BLaER1 treated with 17β-estradiol and CSF1 and Interleukin-3, amounts not matched to agents 10 nM and 100 nM (cell line): ENCODE data around the gene S100A4.
A peak's percentile ranks its signal among the peaks of the same experiment; 100 is the strongest.

Experiments used
- H3K27ac ChIP-seq, 11 experiments: shearing (Covaris generic); formaldehyde crosslinking; 2 replicates each; pipeline ENCODE4 v1.8.1; 2022
- H3K27me3 ChIP-seq, 11 experiments: shearing (Covaris generic); formaldehyde crosslinking; 2 replicates each; pipeline ENCODE4 v1.8.1; 2022
- H3K36me3 ChIP-seq, 11 experiments: shearing (Covaris generic); formaldehyde crosslinking; 2 replicates each; pipeline ENCODE4 v1.8.1; 2022
- H3K4me1 ChIP-seq, 10 experiments: shearing (Covaris generic); formaldehyde crosslinking; 2 replicates each; pipeline ENCODE4 v1.8.1; 2022
- H3K4me2 ChIP-seq, 11 experiments: shearing (Covaris generic); formaldehyde crosslinking; 2 replicates each; pipeline ENCODE4 v1.8.1; 2022
- H3K4me3 ChIP-seq, 10 experiments: shearing (Covaris generic); formaldehyde crosslinking; 2 replicates each; pipeline ENCODE4 v1.8.1; 2022
- H3K9ac ChIP-seq, 11 experiments: shearing (Covaris generic); formaldehyde crosslinking; 2 replicates each; pipeline ENCODE4 v1.8.1; 2022
- H3K9me3 ChIP-seq, 11 experiments: shearing (Covaris generic); formaldehyde crosslinking; replicated peaks in 1 of 11; 2 replicates each; pipeline ENCODE4 v1.8.1; 2022
- H4K20me1 ChIP-seq, 11 experiments: shearing (Covaris generic); formaldehyde crosslinking; 2 replicates each; pipeline ENCODE4 v1.8.1; 2022
- Cebpa-rat ChIP-seq, 11 experiments: shearing (Covaris generic); IDR thresholded peaks; 2 replicates each; pipeline ENCODE4 v1.8.1; 2022

The S100A4 gene

DNA sequence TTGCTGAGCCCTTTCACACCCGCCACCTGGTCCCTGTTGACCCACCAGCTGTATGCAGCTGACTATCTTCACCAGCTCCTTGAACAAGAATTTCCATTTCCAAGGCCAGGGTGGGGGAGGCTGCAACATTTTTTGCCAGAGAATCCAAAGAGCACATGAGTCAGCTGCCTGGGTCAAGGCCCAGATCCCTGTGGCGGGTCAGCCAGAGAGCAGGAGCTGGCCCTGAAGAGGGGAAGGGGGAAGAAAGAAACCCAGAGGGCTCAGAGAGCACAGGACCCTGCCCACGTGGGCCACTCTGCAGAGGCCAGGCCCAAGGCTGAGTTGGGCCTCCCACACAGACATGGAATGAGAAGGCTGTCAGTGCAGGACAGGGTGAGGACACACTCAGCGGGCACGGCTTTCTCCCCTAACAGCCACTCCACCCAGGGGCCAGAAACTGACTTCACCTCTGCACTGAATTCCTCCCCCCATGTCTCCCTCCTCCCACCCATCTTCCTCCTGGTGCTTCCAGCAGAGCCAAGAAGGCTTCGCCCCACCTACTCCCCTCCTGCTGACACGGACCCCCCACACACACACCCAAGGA, 38.7 kb downstream of the S100A4 start:
- Histone ChIP-seq H3K4me3 (no peak overlapping the region), H3K4me2 (peak overlapping the region in 2 of 11 experiments; percentile 15 to 26; a peak in 4 of 22 replicates), H3K9ac (0 out of 22 replicates have a peak overlapping the region, but pooled peaks of 2 of the 11 experiments have one; percentile 2 to 4)

DNA sequence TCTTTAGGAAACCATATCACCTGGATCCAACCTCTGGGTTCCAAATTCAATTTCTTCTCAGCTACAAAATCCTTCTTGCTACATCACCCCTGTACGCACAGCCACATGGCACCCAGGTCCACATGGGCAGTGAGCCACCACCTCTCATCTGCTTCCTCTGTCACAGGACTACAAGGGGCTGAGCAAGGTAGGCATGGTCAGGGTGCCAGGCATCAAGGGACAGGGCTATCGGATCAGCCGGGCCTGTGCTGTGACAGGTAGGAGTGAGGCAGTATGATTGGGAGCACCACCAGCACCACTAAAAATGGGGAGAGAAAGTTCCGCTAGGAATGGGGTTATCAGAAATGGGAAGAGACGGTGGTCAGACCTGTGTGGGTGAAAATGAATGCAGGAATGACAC, 39.2 kb downstream of the S100A4 start:
- Histone ChIP-seq H3K4me1 (peaks cover 11 to 33% (median 16%) of the 10 kb centered on the region in 10 experiments; a peak in 19 of 20 replicates), H3K4me2 (peak overlapping the region in 2 of 11 experiments; percentile 15 to 26; a peak in 3 of 22 replicates), H3K9ac (no peak overlapping the region), H3K36me3 (no peaks in the 10 kb centered on the region), H4K20me1 (no peaks in the 10 kb centered on the region), H3K4me3 (no peak overlapping the region), H3K9me3 (no peaks in the 10 kb centered on the region), H3K27me3 (no peaks in the 10 kb centered on the region), H3K27ac (no peak overlapping the region)
- TF ChIP-seq Cebpa-rat (IDR thresholded peaks at IDR 0.05), result no peak

More for the DNA sequence above, 38.7 kb downstream of the S100A4 start:
- H3K27ac ChIP-seq, result 0 out of 22 replicates have a peak overlapping the region, but pooled peaks of 1 of the 11 experiments have one; percentile 2
- H3K4me1 ChIP-seq, result peaks cover 11 to 38% (median 20%) of the 10 kb centered on the region in 10 experiments; a peak in 19 of 20 replicates
- no peaks in the 10 kb centered on the region for H4K20me1 ChIP-seq
- TF ChIP-seq Cebpa-rat (IDR thresholded peaks at IDR 0.05), result no peak
- no peaks in the 10 kb centered on the region for H3K36me3 ChIP-seq
- no peaks in the 10 kb centered on the region for H3K27me3 ChIP-seq
- H3K9me3 ChIP-seq, result no peaks in the 10 kb centered on the region

DNA sequence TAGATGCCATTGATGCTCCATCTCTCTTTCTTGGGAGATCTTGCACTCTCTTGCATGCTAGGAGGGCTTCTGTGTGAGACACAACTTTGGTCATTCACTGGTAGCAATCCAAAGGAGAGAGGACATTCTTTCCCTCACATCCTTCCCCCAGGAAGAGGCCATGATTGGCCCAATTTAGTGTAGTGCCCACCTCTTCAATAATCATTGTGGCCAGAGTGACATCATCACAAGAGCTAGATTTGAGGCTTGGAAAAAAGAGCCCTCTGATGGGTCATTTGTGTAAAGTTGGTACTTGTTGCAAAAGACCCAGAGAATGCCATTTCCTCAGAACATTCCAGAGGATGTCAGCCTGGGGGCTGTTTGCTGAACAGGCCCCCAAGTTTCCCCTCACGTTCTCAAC, 40.0 kb downstream of the S100A4 start:
- H4K20me1 ChIP-seq, result no peaks in the 10 kb centered on the region
- no peak overlapping the region for H3K27ac ChIP-seq
- TF ChIP-seq Cebpa-rat (IDR thresholded peaks at IDR 0.05), result no peak

DNA sequence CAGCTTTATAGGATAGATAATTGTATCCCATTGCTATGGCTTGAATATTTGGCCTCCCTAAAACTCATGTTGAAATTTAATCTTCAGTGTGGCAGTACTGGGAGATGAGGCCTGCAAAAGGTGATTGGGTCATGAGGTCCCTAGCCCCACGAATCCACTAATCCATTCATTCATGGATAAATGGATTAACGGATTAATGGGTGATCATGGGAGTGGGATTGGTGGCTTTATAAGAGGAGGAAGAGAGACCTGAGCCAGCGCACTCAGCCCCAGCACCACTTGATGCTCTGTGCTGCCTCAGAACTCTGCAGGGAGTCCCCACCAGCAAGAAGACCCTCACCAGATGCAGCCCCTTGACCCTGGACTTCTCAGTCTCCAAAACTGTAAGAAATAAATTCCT, 41.8 kb downstream of the S100A4 start:
- H3K27ac ChIP-seq, result no peak overlapping the region
- H3K4me2 ChIP-seq, result no peak overlapping the region

More for the DNA sequence above, 40.0 kb downstream of the S100A4 start:
- Histone ChIP-seq H3K4me2 (no peak overlapping the region), H3K4me3 (no peak overlapping the region), H3K4me1 (peaks cover 7 to 24% (median 9%) of the 10 kb centered on the region in 10 experiments; a peak in 19 of 20 replicates), H3K9ac (no peak overlapping the region), H3K36me3 (no peaks in the 10 kb centered on the region), H3K27me3 (no peaks in the 10 kb centered on the region), H3K9me3 (no peaks in the 10 kb centered on the region)

DNA sequence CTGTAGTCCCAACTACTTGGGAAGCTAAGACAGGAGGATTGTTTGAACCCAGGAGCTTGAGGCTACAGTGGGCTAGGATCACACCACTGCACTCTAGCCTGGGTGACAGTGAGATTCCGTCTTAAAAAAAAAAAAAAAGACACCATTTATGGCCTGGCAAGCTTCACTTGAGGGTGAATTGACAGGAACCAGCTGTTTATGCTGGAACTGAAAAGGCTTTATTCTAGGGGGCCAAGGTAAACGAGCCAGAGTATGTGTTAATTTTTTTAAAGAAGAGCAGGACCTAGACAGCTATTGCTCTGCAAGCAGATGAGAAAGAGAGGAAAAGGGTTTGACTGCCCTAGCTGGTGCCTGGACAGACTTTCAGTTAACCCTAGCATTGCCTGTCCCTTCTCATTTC, 46.9 kb downstream of the S100A4 start:
- no peak overlapping the region for H3K27ac ChIP-seq
- H3K4me1 ChIP-seq, result peaks cover 18 to 29% (median 21%) of the 10 kb centered on the region in 10 experiments

More for the DNA sequence above, 41.8 kb downstream of the S100A4 start:
- H3K4me1 ChIP-seq, result peaks cover 0 to 17% (median 4%) of the 10 kb centered on the region in 10 experiments; a peak in 8 of 20 replicates
- no peak for TF ChIP-seq Cebpa-rat (IDR thresholded peaks at IDR 0.05)
- H4K20me1 ChIP-seq, result no peaks in the 10 kb centered on the region
- H3K9ac ChIP-seq, result no peak overlapping the region
- no peaks in the 10 kb centered on the region for H3K9me3 ChIP-seq
- H3K36me3 ChIP-seq, result no peaks in the 10 kb centered on the region
- no peaks in the 10 kb centered on the region for H3K27me3 ChIP-seq
- no peak overlapping the region for H3K4me3 ChIP-seq

DNA sequence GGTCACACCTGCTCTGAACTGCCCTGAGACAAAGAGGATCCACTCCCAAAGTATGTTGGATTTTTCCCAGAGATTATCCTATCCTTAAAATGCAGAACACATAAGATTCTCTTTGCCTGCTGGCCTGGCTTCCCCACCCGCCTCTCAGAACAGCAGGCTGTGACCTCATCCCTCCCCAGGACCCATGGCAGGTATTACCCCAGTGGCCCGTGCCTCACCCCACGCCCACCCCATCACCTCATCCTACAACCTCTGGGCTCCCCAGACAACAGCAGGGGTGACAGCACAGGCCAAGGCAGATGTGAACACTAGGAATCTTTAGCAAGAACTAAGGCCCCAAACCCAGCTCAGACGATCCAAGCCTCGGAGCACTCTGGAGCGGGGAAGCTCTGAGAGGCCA, 50.1 kb downstream of the S100A4 start:
- H3K27me3 ChIP-seq, result no peaks in the 10 kb centered on the region
- H3K27ac ChIP-seq, result peak overlapping the region in 9 of 11 experiments; percentile 15 to 68 (median 39); a peak in 14 of 22 replicates
- TF ChIP-seq Cebpa-rat (IDR thresholded peaks at IDR 0.05), result no peak
- peak overlapping the region; percentile 70 to 88 (median 79) for H3K4me2 ChIP-seq
- no peak overlapping the region for H3K4me3 ChIP-seq
- peaks cover 20 to 61% (median 47%) of the 10 kb centered on the region in 10 experiments for H3K4me1 ChIP-seq
- peak overlapping the region; percentile 6 to 55 (median 26); a peak in 12 of 22 replicates for H3K9ac ChIP-seq
- no peaks in the 10 kb centered on the region for H4K20me1 ChIP-seq
- H3K9me3 ChIP-seq, result no peaks in the 10 kb centered on the region
- H3K36me3 ChIP-seq, result no peaks in the 10 kb centered on the region

More for the DNA sequence above, 46.9 kb downstream of the S100A4 start:
- no peaks in the 10 kb centered on the region for H3K27me3 ChIP-seq
- H3K4me3 ChIP-seq, result no peak overlapping the region
- H3K36me3 ChIP-seq, result no peaks in the 10 kb centered on the region
- no peak overlapping the region; a peak in 1 of 22 replicates for H3K4me2 ChIP-seq
- H3K9me3 ChIP-seq, result no peaks in the 10 kb centered on the region
- no peaks in the 10 kb centered on the region for H4K20me1 ChIP-seq
- no peak for TF ChIP-seq Cebpa-rat (IDR thresholded peaks at IDR 0.05)
- H3K9ac ChIP-seq, result 0 out of 22 replicates have a peak overlapping the region, but pooled peaks of 1 of the 11 experiments have one; percentile 25

DNA sequence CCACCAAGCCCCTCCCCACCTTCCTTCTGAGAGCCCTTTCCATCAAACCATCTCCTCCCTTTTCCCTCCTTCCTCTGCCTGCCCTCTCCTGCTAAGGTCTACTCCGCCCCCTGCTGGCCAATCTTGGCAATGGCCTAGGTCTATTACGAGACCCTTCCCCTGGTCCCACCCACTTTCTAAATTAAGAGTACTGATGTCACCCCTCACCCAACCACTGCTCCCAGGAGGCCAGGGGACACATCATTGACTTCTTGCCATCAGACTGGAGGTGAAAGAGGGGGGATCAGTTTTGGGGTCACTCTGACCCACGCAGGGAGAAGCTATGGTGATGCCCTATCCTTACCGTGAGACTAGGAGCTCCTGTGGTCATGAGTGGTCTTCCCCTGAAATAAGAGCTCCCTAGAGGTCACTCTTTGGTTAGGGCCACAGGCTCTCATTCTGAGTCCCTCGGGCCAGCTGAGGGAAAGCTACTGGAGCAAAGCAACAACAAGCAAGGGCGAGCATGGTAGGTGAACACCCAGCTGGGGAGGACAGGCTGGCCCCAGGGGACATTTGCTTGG, 50.5 kb downstream of the S100A4 start:
- Histone ChIP-seq H3K4me3 (no peak overlapping the region), H3K4me2 (peak overlapping the region; percentile 70 to 88 (median 79)), H3K9ac (peak overlapping the region in 10 of 11 experiments; percentile 6 to 55 (median 30); a peak in 12 of 22 replicates), H3K27ac (peak overlapping the region in 10 of 11 experiments; percentile 15 to 83 (median 38); a peak in 14 of 22 replicates), H3K9me3 (no peaks in the 10 kb centered on the region), H3K36me3 (no peaks in the 10 kb centered on the region), H4K20me1 (no peaks in the 10 kb centered on the region), H3K4me1 (peaks cover 20 to 65% (median 52%) of the 10 kb centered on the region in 10 experiments), H3K27me3 (no peaks in the 10 kb centered on the region)
- TF ChIP-seq Cebpa-rat (IDR thresholded peaks at IDR 0.05), result no peak
